ENCODE results near the gene KRTAP19-8.

Gene KRTAP19-8

GRCh38 chr21:31011412-31011811 is 26.9 kb downstream of the KRTAP19-8 start:
- DNase-seq: no peak

- no peak for DNase-seq
Observed at GRCh38 chr21:31008355-31008754, 29.9 kb downstream of the KRTAP19-8 start.

- DNase-seq: no peak
Observed at GRCh38 chr21:31005019-31005418, 33.3 kb downstream of the KRTAP19-8 start.

- DNase-seq: no peak
Observed at GRCh38 chr21:31003471-31003870, 34.8 kb downstream of the KRTAP19-8 start.

- DNase-seq: no peak
Observed at GRCh38 chr21:30997541-30997940, 40.7 kb downstream of the KRTAP19-8 start.

GRCh38 chr21:30996728-30997127 is 41.5 kb downstream of the KRTAP19-8 start:
- DNase-seq: no peak

- no peak for DNase-seq
Observed at GRCh38 chr21:30994932-30995331, 43.3 kb downstream of the KRTAP19-8 start.

GRCh38 chr21:30990514-30991262 is 47.6 kb downstream of the KRTAP19-8 start:
- no peak for DNase-seq

GRCh38 chr21:30988706-30989105 is 49.6 kb downstream of the KRTAP19-8 start:
- no peak for DNase-seq

Data from Kasumi-1 (cell line).